OCI-LY1 (cell line): ENCODE measurements around the gene CEP128.

Experiments
- EZH2 ChIP-seq: fragments of 200-600 bp; sonication (generic), shearing (Covaris generic); IDR thresholded peaks from 2 replicates; pipeline ENCODE4 v1.8.0; 2017; ENCODE audit warnings: borderline replicate concordance, mixed run types, mild to moderate bottlenecking, antibody characterized with exemption, low read length, moderate library complexity, mixed read lengths
- TF ChIP-seq, protein P1 (sequence below): fragments of 200-600 bp; sonication (generic), shearing (Covaris generic); IDR thresholded peaks from 2 replicates; pipeline ENCODE4 v1.5.1; 2017; ENCODE audit warnings: mild to moderate bottlenecking, antibody characterized with exemption, low read length, moderate library complexity, mixed read lengths

DNA sequence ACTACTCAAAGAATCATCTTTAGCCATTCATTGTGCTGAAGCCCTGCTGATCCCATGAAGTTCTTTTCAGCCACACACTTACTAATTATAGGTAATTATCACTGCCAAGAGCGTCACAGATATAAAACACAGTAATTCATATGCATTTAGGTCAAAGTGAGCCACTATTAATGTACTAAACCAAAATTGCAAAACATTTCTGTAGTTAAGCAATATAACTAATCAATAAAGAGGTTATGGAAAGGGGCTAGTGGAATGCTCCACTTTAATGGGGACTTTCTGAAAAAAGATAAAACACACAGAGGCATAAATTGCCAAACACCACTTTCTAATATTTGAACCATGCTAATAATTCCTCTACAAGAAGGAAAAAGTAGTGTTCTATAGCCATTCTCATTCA, 6.8 kb upstream of the CEP128 start:
- TF ChIP-seq, protein P1, sequence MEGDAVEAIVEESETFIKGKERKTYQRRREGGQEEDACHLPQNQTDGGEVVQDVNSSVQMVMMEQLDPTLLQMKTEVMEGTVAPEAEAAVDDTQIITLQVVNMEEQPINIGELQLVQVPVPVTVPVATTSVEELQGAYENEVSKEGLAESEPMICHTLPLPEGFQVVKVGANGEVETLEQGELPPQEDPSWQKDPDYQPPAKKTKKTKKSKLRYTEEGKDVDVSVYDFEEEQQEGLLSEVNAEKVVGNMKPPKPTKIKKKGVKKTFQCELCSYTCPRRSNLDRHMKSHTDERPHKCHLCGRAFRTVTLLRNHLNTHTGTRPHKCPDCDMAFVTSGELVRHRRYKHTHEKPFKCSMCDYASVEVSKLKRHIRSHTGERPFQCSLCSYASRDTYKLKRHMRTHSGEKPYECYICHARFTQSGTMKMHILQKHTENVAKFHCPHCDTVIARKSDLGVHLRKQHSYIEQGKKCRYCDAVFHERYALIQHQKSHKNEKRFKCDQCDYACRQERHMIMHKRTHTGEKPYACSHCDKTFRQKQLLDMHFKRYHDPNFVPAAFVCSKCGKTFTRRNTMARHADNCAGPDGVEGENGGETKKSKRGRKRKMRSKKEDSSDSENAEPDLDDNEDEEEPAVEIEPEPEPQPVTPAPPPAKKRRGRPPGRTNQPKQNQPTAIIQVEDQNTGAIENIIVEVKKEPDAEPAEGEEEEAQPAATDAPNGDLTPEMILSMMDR, result no peak
- no peak for TF ChIP-seq EZH2
